Measurements from ENCODE around the gene COL20A1.

- TF ChIP-seq CTCF (IDR thresholded peaks at IDR 0.05), result no peak
- TF ChIP-seq POLR2A (IDR thresholded peaks at IDR 0.05; ENCODE audit: low read depth), result no peak
- no peak for TF ChIP-seq EP300 (IDR thresholded peaks at IDR 0.05)
- TF ChIP-seq POLR2AphosphoS5 (IDR thresholded peaks at IDR 0.05), result no peak
Observed at GRCh38 chr20:63319164-63320040, 26.4 kb downstream of the COL20A1 start.

Measured in esophagus muscularis mucosa (tissue), 4 donors.